Putamen (tissue), 1 donor: ENCODE measurements around the gene PLEKHA7.

Experiments
- DNase-seq: peaks from one replicate; pipeline ENCODE4 v3.0.0-alpha.2; 2016; ENCODE audit warnings: low spot score

The PLEKHA7 gene

DNA sequence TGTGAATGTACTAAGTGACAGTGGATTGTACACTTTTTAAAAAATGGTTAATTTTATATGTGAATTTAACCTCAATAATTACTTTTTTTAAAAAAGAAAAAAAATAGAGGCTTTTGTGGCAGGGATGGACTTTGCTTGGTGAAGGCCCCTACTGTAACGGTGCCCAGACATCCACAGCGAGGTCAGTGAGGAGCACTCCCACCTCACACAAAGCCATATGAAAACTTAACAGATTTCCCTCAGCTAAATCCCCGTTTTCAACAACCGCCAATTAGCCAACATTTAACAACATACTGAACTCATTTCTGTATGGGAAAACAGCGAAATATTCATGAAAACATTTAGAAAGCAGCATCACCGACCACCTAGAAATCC is 276.4 kb downstream of the PLEKHA7 start:
- DNase-seq = no peak
